Measurements from ENCODE around the gene NRG2. TPM values are rescaled to one million over a fixed set of nuclear protein-coding genes. Genes with fewer than 3 reads are reported as not detected.

The NRG2 gene
- total and polyA plus RNA-seq, 7 donors, result 0.42 to 19.6 (median 3.5) TPM

DNA sequence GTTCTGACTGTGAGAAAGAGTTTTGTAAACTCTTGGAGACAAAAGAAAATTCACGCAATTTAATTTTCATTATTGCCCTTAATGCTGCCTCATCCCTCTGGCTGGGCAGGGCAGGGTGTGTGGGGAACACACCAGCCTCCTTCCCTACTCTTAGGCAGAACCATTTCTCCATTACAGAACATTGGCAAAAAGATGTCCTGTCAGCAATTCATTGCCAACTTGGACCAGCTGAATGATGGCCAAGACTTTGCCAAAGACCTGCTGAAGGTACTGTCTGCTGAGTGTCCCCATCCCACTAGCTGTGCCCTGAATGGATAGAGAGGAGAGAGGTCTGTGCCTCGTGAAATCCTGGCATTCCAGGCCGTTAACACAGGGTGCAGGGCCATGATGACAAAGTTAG, 209.6 kb downstream of the NRG2 start:
- Histone ChIP-seq H3K4me3 (no peak overlapping the region), H3K4me1 (no peaks in the 10 kb centered on the region), H3K27ac (no peak overlapping the region), H3K9me3 (no peaks in the 10 kb centered on the region), H3K36me3 (ENCODE audit: insufficient read depth in 1 of 2, low read depth in 1 of 2) (no peaks in the 10 kb centered on the region), H3K27me3 (ENCODE audit: insufficient read depth in 3 of 3, low read length in 2 of 3) (peaks cover 0 to 8% (median 0%) of the 10 kb centered on the region in 3 donors)
- DNase-seq (no peak), ATAC-seq (no peak)
- WGBS, 3 donors, result 44 to 55% (median 47%) methylated on average over 3 of the region's 3 CpGs
- intact Hi-C loops (cut with DNase I), result no loop called here
- TF ChIP-seq, protein P1, sequence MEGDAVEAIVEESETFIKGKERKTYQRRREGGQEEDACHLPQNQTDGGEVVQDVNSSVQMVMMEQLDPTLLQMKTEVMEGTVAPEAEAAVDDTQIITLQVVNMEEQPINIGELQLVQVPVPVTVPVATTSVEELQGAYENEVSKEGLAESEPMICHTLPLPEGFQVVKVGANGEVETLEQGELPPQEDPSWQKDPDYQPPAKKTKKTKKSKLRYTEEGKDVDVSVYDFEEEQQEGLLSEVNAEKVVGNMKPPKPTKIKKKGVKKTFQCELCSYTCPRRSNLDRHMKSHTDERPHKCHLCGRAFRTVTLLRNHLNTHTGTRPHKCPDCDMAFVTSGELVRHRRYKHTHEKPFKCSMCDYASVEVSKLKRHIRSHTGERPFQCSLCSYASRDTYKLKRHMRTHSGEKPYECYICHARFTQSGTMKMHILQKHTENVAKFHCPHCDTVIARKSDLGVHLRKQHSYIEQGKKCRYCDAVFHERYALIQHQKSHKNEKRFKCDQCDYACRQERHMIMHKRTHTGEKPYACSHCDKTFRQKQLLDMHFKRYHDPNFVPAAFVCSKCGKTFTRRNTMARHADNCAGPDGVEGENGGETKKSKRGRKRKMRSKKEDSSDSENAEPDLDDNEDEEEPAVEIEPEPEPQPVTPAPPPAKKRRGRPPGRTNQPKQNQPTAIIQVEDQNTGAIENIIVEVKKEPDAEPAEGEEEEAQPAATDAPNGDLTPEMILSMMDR (IDR thresholded peaks at IDR 0.05), result no peak

GRCh38 chr5:139831624-139832023, 211.5 kb downstream of the NRG2 start:
- TF ChIP-seq, protein P1 (IDR thresholded peaks at IDR 0.05), result no peak
- Histone ChIP-seq H3K9me3 (no peaks in the 10 kb centered on the region), H3K27me3 (ENCODE audit: insufficient read depth in 3 of 3, low read length in 2 of 3) (peaks cover 0 to 8% (median 0%) of the 10 kb centered on the region in 3 donors), H3K27ac (no peak overlapping the region), H3K4me1 (no peaks in the 10 kb centered on the region), H3K36me3 (ENCODE audit: insufficient read depth in 1 of 2, low read depth in 1 of 2) (no peaks in the 10 kb centered on the region), H3K4me3 (no peak overlapping the region)
- DNase-seq, result no peak
- WGBS, 3 donors, result 56 to 71% (median 65%) methylated on average over 3 of the region's 3 CpGs
- no peak for ATAC-seq
- intact Hi-C loops (cut with DNase I), result no loop called here

DNA sequence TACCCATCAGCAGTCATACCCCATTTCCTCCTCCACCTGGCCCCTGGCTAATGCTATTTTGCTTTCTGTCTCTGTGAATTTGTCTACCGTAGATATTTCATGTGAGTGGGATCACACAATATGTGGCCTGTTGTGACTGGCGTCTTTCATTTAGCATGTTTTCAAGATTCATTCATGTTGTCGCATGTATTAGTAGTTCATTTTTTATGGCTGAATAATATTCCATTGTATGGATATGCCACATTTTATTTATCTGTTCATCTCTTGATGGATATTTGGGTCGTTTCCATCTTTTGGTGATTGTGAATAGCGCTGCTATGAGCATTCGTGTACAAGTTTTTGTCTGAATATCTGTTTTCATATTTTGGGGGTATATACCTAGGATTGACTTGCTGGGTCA, 213.6 kb downstream of the NRG2 start:
- Histone ChIP-seq H3K27me3 (ENCODE audit: insufficient read depth in 3 of 3, low read length in 2 of 3) (peaks cover 0 to 2% (median 0%) of the 10 kb centered on the region in 3 donors), H3K36me3 (ENCODE audit: insufficient read depth in 1 of 2, low read depth in 1 of 2) (no peaks in the 10 kb centered on the region), H3K4me3 (no peak overlapping the region), H3K27ac (no peak overlapping the region), H3K4me1 (no peaks in the 10 kb centered on the region), H3K9me3 (no peaks in the 10 kb centered on the region)
- intact Hi-C loops (cut with DNase I), result no loop called here
- TF ChIP-seq, protein P1 (IDR thresholded peaks at IDR 0.05), result no peak
- no peak for ATAC-seq
- DNase-seq, result no peak
- WGBS, 3 donors, result 87 to 89% (median 88%) methylated on average over 6 of the region's 6 CpGs

DNA sequence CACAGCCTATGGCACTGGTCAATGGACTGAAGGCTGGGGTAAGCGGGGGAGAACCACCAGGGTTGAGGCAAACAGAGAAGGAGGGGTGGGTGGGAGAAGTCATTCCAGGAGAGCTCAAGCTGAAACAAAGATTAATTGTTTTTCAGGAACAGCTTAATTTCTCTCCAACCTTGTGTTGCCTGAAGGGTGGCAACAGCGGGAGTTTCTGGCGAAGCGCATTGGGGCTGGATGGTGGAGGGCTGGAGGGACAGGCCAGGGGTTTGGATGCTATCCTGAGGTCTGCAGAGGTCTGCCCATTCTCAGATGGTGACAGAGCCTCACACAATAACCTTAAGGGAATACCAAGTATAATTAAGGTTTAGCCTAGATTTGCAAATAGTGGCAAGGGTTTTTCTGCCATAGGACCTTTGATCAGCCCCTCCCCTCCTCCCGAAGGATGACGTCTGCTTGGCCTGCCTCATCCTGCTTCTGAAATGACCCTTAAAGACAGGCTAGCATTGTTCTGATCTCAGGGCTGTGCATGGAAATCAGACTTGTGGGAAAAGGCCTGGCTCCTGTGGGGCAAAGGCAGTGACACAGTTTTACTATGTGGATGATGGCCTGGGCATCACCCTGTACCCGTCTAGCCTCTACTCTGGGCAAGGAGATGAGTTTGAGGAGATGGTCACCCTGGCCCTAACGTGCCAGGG, 214.7 kb downstream of the NRG2 start:
- 72 to 77% (median 74%) methylated on average over 8 of the region's 8 CpGs for WGBS, 3 donors
- H3K9me3 ChIP-seq, result no peaks in the 10 kb centered on the region
- no peaks in the 10 kb centered on the region for H3K36me3 ChIP-seq (ENCODE audit: insufficient read depth in 1 of 2, low read depth in 1 of 2)
- no peaks in the 10 kb centered on the region for H3K27me3 ChIP-seq (ENCODE audit: insufficient read depth in 3 of 3, low read length in 2 of 3)
- DNase-seq, result no peak
- H3K4me3 ChIP-seq, result no peak overlapping the region
- no peaks in the 10 kb centered on the region for H3K4me1 ChIP-seq
- TF ChIP-seq, protein P1 (IDR thresholded peaks at IDR 0.05), result no peak
- ATAC-seq, result no peak
- H3K27ac ChIP-seq, result no peak overlapping the region
- intact Hi-C loops (cut with DNase I), result no loop called here

DNA sequence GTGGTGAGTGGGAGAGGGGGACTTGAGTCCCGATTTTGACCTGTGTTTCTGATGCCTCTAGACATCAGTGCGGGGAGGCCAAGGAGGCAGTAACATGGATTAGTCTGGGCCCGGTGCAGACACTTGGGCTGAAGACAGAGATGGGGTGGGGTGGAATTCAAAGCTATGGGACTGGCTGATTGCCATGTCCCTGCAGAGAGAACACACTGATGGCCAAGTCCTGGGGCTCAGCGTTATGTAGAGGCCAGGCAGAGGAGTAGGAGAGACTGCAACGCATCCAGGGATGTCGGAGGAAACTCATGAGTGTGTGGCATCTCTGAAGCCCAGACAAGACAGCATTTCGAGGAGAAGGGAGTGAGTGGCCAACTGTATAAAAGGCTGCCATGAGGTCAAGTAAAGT, 217.4 kb downstream of the NRG2 start:
- TF ChIP-seq, protein P1 (IDR thresholded peaks at IDR 0.05), result no peak
- Histone ChIP-seq H3K27ac (no peak overlapping the region), H3K27me3 (ENCODE audit: insufficient read depth in 3 of 3, low read length in 2 of 3) (no peaks in the 10 kb centered on the region), H3K36me3 (ENCODE audit: insufficient read depth in 1 of 2, low read depth in 1 of 2) (no peaks in the 10 kb centered on the region), H3K4me3 (no peak overlapping the region), H3K9me3 (no peaks in the 10 kb centered on the region), H3K4me1 (no peaks in the 10 kb centered on the region)
- ATAC-seq (no peak), DNase-seq (no peak)
- WGBS, 3 donors, result 69 to 73% (median 69%) methylated on average over 7 of the region's 7 CpGs
- intact Hi-C loops (cut with DNase I), result no loop called here

All from psoas muscle (tissue), 8 donors.